OCI-LY3 (cell line): ENCODE measurements around the gene LRP10.
"Not testable (repeated sequence)": the region's sequence is repeated elsewhere in the genome, so short reads cannot be mapped to it uniquely, and the experiment has no call there.

Source experiments
- H2AFZ ChIP-seq: fragments of 200-600, 300-600 bp; shearing (Covaris generic); 2 replicates; pipeline ENCODE4 v1.6.0; 2014; ENCODE audit warnings: antibody characterized with exemption, low read depth, low read length
- H3K27ac ChIP-seq: fragments of 200-600, 300-600 bp; sonication (generic); 2 replicates; pipeline ENCODE4 v1.5.1; 2014; ENCODE audit warnings: mild to moderate bottlenecking, low read length, moderate library complexity, mixed read lengths
- H3K27me3 ChIP-seq: fragments of 200-600, 300-600 bp; sonication (generic); 2 replicates; pipeline ENCODE4 v1.6.1; 2014; ENCODE audit warnings: low read depth, low read length, mixed read lengths
- H3K36me3 ChIP-seq: fragments of 200-600, 300-600 bp; sonication (generic); replicated peaks from 2 replicates; pipeline ENCODE3; 2014; ENCODE audit warnings: low read depth, low read length, mixed read lengths
- H3K4me1 ChIP-seq: fragments of 300-600, 200-600 bp; sonication (generic); 2 replicates; pipeline ENCODE4 v1.6.1; 2014; ENCODE audit warnings: low read length, mixed read lengths
- H3K4me2 ChIP-seq: fragments of 200-600, 300-600 bp; sonication (generic); 2 replicates; pipeline ENCODE4 v1.6.1; 2014; ENCODE audit warnings: low read length, mixed read lengths
- H3K4me3 ChIP-seq: fragments of 300-600, 200-600 bp; sonication (generic); 2 replicates; pipeline ENCODE4 v1.5.1; 2014; ENCODE audit warnings: antibody characterized with exemption, mild to moderate bottlenecking, low read length, moderate library complexity
- H3K79me2 ChIP-seq: fragments of 300-600, 200-600 bp; shearing (Covaris generic); 2 replicates; pipeline ENCODE4 v1.6.1; 2014; ENCODE audit warnings: mild to moderate bottlenecking, low read length, mixed read lengths
- H3K9ac ChIP-seq: fragments of 300-600, 200-600 bp; shearing (Covaris generic); 2 replicates; pipeline ENCODE4 v1.6.0; 2014; ENCODE audit warnings: mild to moderate bottlenecking, low read length, moderate library complexity
- H3K9me3 ChIP-seq: fragments of 200-600, 300-600 bp; shearing (Covaris generic); 2 replicates; pipeline ENCODE4 v1.6.1; 2014; ENCODE audit warnings: low read length, mixed read lengths; ENCODE audit not compliant: insufficient read depth
- H4K20me1 ChIP-seq: fragments of 200-600, 300-600 bp; sonication (generic); 2 replicates; pipeline ENCODE4 v1.6.1; 2016; ENCODE audit warnings: low read length, mixed read lengths; ENCODE audit not compliant: insufficient read depth
- CTCF ChIP-seq: fragments of 200-600, 300-600 bp; sonication (generic); IDR thresholded peaks from 2 replicates; pipeline ENCODE4 v1.5.1; 2014; ENCODE audit warnings: antibody characterized with exemption, low read length, low read depth
- EZH2phosphoT487 ChIP-seq: fragments of 200-600 bp; shearing (Covaris generic); IDR thresholded peaks from 2 replicates; pipeline ENCODE4 v1.6.1; 2018; ENCODE audit warnings: antibody characterized with exemption, mixed run types, low read depth

Gene LRP10

GRCh38 chr14:22856428-22856827 is 15.1 kb upstream of the LRP10 start:
- Histone ChIP-seq H3K4me2 (no peak overlapping the region), H3K36me3 (no peaks in the 10 kb centered on the region), H3K9me3 (no peaks in the 10 kb centered on the region), H3K4me1 (peaks cover 12% of the 10 kb centered on the region), H3K27me3 (no peaks in the 10 kb centered on the region), H3K4me3 (no peak overlapping the region), H4K20me1 (no peaks in the 10 kb centered on the region), H2AFZ (no peak overlapping the region), H3K27ac (no peak overlapping the region), H3K9ac (no peak overlapping the region), H3K79me2 (no peaks in the 10 kb centered on the region)
- TF ChIP-seq CTCF (no peak), EZH2phosphoT487 (no peak)

GRCh38 chr14:22860377-22860776 is 11.2 kb upstream of the LRP10 start:
- H4K20me1 ChIP-seq, H3K27me3 ChIP-seq, H3K79me2 ChIP-seq, H3K36me3 ChIP-seq, H2AFZ ChIP-seq, H3K27ac ChIP-seq, H3K4me3 ChIP-seq, H3K9ac ChIP-seq, H3K9me3 ChIP-seq, H3K4me1 ChIP-seq, H3K4me2 ChIP-seq: not testable (repeated sequence)

- no peaks in the 10 kb centered on the region for H4K20me1 ChIP-seq
- H3K4me2 ChIP-seq: no peak overlapping the region
- no peaks in the 10 kb centered on the region for H3K9me3 ChIP-seq
- H3K27me3 ChIP-seq: no peaks in the 10 kb centered on the region
- no peak overlapping the region for H2AFZ ChIP-seq
- H3K79me2 ChIP-seq: no peaks in the 10 kb centered on the region
- TF ChIP-seq EZH2phosphoT487 (no peak), CTCF (no peak)
- no peak overlapping the region for H3K27ac ChIP-seq
- H3K4me1 ChIP-seq: peaks cover 8% of the 10 kb centered on the region; the same call in 1 of the 2 replicates
- no peak overlapping the region for H3K4me3 ChIP-seq
- no peaks in the 10 kb centered on the region for H3K36me3 ChIP-seq
- H3K9ac ChIP-seq: no peak overlapping the region
These were observed 9.9 kb upstream of the LRP10 start for GRCh38 chr14:22861651-22862050.

GRCh38 chr14:22864979-22865378 is 6.6 kb upstream of the LRP10 start:
- no peaks in the 10 kb centered on the region for H4K20me1 ChIP-seq
- H3K27me3 ChIP-seq: no peaks in the 10 kb centered on the region
- no peaks in the 10 kb centered on the region for H3K9me3 ChIP-seq
- no peak overlapping the region for H2AFZ ChIP-seq
- H3K4me3 ChIP-seq: no peak overlapping the region
- no peak for TF ChIP-seq EZH2phosphoT487
- TF ChIP-seq CTCF: no peak
- H3K36me3 ChIP-seq: no peaks in the 10 kb centered on the region
- no peak overlapping the region for H3K27ac ChIP-seq
- no peaks in the 10 kb centered on the region for H3K79me2 ChIP-seq
- no peak overlapping the region for H3K9ac ChIP-seq
- no peak overlapping the region for H3K4me2 ChIP-seq
- H3K4me1 ChIP-seq: no peaks in the 10 kb centered on the region
